GM12801 (cell line): ENCODE measurements around the gene CA12.

Experiments
- CTCF ChIP-seq: IDR thresholded peaks from one replicate; pipeline ENCODE4 v1.5.1; 2011; ENCODE audit warnings: control low read depth; ENCODE audit not compliant: insufficient read length; ENCODE audit errors: extremely low read depth

Gene CA12

GRCh38 chr15:63344731-63345390, 36.8 kb downstream of the CA12 start:
- no peak for TF ChIP-seq CTCF

- TF ChIP-seq CTCF = no peak
Measured at GRCh38 chr15:63341898-63342297, 39.7 kb downstream of the CA12 start.

GRCh38 chr15:63340878-63341277, 40.8 kb downstream of the CA12 start:
- TF ChIP-seq CTCF = no peak

- TF ChIP-seq CTCF = no peak
Measured at GRCh38 chr15:63340353-63340752, 41.3 kb downstream of the CA12 start.

- no peak for TF ChIP-seq CTCF
Measured at GRCh38 chr15:63339836-63340235, 41.8 kb downstream of the CA12 start.

- TF ChIP-seq CTCF = no peak
Measured at GRCh38 chr15:63339006-63339766, 42.5 kb downstream of the CA12 start.

- no peak for TF ChIP-seq CTCF
Measured at GRCh38 chr15:63338170-63338569, 43.5 kb downstream of the CA12 start.
